ENCODE data around the gene ADGRA3.

GRCh38 chr4:22532896-22533295 lies 17.0 kb upstream of the ADGRA3 start:
- TF ChIP-seq EZH2phosphoT487 (IDR thresholded peaks at IDR 0.05; ENCODE audit: borderline replicate concordance, low read depth, low read length), result no peak
- TF ChIP-seq, protein P1, sequence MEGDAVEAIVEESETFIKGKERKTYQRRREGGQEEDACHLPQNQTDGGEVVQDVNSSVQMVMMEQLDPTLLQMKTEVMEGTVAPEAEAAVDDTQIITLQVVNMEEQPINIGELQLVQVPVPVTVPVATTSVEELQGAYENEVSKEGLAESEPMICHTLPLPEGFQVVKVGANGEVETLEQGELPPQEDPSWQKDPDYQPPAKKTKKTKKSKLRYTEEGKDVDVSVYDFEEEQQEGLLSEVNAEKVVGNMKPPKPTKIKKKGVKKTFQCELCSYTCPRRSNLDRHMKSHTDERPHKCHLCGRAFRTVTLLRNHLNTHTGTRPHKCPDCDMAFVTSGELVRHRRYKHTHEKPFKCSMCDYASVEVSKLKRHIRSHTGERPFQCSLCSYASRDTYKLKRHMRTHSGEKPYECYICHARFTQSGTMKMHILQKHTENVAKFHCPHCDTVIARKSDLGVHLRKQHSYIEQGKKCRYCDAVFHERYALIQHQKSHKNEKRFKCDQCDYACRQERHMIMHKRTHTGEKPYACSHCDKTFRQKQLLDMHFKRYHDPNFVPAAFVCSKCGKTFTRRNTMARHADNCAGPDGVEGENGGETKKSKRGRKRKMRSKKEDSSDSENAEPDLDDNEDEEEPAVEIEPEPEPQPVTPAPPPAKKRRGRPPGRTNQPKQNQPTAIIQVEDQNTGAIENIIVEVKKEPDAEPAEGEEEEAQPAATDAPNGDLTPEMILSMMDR (conservative IDR thresholded peaks at IDR 0.05; ENCODE audit: low read length), result no peak

All from OCI-LY7 (cell line).